GM19463 (cell line): Measurements from ENCODE around the gene SGK1.

Experiments used
- ATAC-seq: cut with Tn5 transposase; IDR thresholded peaks from one replicate; pipeline ENCODE4 v1.9.1; 2021; ENCODE audit warnings: mild to moderate bottlenecking, moderate library complexity; ENCODE audit not compliant: unreplicated experiment

The SGK1 gene

DNA sequence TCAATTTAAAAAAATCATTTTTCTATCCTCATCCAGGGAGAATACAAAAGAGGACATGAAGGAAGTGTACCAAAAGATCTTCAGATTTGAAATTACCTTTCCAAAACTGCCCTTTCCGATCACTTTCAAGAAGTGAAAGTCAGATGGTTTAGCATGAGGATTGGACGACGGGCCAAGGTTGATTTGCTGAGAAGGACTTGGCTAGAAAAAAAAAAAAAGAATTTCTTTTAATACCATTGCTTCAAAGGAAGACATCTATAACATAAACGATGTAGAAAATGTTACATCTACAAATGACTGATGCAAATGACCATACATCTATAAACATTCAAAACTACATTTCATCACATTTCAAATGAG lies 144.6 kb downstream of the SGK1 start:
- ATAC-seq: no peak

GRCh38 chr6:134172706-134173365 lies 145.1 kb downstream of the SGK1 start:
- ATAC-seq: no peak

- no peak for ATAC-seq
These were observed 145.7 kb downstream of the SGK1 start for GRCh38 chr6:134172020-134172705.

GRCh38 chr6:134171517-134171916 lies 146.4 kb downstream of the SGK1 start:
- ATAC-seq: no peak

- ATAC-seq: no peak
These were observed 147.1 kb downstream of the SGK1 start for GRCh38 chr6:134170844-134171243.

DNA sequence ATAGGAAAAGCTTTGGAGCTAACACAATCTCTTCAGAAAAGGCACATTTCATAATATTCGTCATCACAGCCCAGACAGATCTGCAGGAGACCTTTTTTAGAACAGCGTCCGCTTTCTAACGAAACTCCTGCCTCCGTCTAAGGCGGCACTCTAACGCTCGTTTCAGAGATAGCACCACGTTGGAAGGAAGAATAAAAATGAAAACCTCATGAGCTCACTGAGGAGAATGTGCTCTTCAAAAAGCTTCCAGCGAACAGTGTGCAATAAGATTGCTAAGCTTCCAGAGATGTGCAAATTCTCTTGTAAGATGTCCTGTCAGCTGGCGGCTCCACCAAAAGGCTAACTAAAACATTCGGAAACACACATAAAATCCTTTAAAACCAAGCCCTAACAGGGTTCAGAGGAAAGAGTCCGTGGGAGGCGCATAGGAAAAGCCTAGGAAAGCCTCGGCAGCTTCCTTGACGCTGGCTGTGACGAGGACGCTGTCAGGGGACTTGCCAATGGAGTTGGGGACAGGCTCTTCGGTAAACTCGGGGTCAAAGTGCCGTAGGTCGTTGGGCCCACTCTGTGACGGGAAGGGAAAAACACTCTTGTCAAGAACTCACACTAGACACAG lies 147.9 kb downstream of the SGK1 start:
- ATAC-seq: no peak

DNA sequence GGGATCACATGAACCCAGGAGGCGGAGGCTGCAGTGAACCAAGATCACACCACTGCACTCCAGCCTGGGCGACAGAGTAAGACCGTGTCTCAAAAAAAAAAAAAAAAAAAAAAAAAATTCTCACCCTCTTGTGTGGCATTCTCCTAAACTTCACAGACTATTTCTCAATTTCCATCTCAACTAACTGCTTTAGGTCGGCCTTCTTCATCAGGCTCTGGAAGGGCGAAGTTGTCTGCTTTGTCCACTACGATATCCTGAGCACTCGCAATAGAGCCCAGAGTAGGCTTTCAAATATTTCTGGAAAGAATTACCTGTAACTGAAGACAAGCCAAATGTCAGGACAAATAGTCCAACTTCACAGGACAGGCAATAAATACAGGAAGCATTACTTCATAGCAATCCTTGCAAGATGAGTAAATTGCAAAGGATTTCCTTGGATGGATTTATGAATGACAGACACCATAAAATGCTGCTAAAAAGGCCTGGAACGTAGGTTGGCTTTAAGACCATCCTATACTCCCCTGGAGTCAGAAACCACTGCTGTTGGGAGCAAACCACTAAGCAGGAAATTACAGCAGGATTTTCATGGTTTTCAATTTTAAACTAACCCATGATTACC lies 149.2 kb downstream of the SGK1 start:
- ATAC-seq: no peak

DNA sequence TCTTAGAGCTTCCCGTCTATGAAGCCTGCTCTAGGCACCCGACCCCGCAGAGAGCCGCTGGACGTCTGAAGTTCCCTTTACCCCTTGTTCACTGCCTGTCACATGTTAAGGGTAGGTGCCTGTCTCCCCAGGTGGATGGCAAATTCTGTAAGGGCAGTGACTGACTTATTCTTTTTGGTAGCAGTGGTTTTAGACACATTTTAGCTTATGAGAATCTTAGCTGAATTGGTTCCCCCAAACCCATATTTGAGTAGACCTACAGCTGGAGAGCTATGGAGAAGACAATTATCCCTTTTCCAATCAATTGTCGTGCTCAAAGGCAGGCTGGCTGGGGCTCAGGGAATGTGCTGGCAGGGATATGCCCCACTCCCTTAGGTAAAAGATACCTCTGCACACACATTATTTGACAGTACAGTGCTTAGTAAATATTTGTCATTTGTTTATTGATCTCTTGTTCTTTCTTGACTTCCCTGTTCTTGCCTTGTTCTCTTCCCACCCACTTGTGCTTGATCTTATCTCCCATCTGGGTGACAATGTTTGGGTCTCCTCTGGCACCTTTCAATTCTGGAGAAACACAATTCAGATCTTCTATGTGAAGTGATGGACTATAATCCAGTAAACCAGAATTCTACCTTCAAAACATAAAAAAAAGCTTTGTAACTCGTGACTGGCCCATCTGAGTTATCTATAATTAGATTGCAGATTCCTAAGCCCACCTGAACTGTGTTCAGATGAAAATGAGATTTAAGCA lies 151.2 kb downstream of the SGK1 start:
- ATAC-seq: no peak

DNA sequence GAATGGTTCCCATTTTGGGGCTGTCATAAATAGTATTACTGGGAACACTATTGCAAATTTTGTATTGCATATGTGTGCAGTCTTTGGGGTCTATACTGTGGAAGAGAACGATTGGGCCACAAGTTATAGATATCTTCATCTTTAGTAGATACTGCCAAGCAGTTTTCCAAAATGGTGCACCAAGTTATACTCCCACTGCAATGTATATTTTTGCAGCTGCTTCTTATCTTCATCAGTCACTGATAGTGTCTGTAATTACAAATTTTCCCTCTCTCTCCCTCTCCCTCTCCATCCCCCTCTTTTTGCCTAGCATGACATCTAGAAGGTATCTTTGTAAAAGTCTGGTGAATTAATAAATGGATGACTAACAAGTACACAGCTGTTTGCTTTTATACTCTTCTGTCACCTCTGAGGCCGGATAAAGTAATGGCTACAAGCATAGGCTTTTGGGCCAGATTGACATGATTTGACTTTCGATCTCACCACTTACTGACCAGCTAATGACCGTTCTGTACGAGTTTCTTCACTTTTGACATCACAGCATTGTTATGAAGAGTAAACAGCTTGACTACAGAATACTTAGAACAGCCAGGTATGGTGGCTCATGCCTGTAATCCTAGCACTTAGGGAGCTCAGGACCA lies 152.2 kb downstream of the SGK1 start:
- no peak for ATAC-seq

GRCh38 chr6:134164300-134164699 lies 153.6 kb downstream of the SGK1 start:
- no peak for ATAC-seq

DNA sequence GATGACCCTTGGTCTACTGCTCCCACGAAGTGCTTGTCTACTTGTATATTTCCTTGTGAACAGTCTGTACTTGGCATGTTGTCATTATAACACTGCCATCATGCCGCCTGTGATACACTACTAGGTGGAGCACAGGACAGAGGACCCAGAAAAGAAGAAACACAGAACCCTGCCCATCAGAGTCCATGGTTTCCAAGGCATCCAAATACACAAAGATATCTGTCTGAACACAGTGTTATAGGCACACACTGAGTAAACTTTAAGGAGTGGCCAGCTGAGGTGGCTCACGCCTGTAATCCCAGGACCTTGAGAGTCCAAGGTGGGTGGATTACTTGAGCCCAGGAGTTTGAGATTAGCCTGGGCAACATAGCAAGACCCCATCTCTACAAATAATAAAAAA lies 155.0 kb downstream of the SGK1 start:
- ATAC-seq: no peak

DNA sequence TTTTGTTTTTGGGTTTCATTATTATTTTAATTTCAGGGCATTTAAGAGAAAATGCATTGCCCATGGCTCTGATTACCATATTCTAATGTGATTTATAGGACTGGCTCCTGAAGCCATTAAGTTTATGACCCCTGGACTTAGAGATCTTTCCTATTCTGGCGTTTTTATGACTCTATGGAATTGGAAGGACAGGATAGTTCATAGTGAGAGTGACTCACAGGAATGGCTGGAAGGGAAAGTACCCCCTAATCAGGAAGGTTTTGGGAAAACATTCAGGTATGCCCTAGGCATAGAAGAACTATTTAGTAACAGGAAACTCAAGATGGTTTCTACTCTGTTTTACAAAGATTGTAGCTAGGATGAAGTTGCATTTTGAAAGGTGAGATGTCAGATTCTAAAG lies 156.9 kb downstream of the SGK1 start:
- ATAC-seq: no peak

- no peak for ATAC-seq
These were observed 165.0 kb downstream of the SGK1 start for GRCh38 chr6:134152767-134153485.

DNA sequence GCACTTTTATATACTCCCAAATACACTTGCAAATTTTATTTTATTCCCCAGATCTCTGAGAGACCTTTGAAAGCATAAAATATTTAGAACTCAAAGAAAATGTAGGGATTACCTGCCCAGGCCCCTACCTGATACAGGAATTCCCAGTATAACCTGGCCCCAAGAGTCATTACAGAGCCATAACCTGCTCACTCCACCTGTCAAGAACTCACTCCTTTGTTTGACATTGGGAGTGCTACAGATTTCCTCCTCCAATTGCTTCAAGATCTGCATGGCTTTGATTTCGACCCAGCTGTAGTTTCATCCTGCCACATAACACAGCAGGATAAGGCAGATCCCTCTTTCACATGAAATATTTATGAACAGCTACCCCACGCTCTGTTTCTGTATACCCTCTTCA lies 169.3 kb downstream of the SGK1 start:
- ATAC-seq: no peak

DNA sequence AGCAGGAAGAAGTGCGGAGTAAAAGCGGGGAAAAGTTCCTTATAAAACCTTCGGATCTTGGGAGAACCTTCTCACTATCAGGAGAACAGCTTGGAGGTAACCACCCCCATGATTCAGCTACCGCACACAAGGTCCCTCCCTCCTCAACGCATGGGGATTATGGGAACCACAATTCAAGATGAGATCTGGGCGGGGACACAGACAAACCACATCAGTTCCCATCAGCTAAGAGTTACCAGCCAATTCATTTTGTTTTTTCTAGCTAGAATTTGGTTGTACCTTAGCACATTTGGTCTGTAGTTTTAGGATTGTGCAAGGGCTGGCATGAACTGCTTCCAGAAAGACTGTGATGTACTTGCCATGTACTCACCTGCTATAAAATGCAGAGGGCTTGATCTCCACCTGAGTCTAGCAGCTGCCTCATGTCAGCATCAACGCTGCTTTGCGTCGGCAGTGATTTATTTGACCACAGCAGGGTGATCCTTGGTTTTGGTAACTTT lies 170.8 kb downstream of the SGK1 start:
- ATAC-seq: no peak

DNA sequence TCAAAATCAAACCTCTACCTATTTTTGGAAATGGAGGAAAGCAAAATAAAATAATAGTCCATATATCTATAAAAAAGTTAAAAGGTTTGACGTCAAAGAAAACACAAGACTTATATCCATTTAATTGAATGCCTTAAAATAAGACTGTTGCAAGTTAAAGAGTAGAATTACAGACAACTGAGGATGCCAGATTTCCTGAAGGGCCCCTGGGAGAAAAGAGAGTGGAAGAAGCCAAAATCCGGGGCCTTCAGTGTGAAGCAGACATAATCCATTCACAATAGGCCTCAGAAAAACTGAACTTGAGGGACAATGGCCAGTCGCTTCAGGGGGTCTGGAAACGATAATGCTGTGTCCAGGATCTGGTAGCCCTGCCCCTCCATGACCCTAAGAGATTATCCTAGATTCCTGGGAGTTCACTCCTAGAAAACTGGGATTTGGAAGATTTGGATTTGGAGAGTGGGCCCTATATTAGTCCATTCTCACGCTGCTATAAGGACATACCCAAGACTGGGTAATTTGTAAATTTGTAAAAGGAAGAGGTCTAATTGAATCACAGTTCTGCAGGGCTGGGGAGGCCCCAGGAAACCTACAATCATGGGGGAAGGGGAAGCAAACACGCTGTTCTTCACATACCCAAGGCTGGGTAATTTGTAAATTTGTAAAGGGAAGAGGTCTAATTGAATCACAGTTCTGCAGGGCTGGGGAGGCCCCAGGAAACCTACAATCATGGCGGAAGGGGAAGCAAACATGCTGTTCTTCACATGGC lies 171.5 kb downstream of the SGK1 start:
- no peak for ATAC-seq

DNA sequence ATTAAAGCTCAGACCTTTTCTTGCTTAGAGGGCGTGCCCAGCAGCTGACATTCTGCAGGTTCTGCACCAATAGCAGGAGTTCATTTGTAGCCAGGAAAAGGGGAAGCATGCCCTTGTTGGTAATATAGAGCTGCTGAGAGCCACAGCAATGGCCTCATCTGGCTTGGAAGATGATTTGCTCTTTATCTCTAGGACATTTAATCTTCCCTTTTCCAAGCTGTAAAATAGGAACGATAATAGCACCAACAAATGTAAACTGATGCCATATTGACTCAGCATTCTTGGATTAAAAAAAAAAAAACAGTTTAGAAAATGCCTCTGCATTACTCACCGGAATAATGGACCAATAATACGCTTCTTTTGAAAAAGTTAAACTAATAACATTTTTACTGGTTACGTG lies 172.1 kb downstream of the SGK1 start:
- ATAC-seq: no peak

DNA sequence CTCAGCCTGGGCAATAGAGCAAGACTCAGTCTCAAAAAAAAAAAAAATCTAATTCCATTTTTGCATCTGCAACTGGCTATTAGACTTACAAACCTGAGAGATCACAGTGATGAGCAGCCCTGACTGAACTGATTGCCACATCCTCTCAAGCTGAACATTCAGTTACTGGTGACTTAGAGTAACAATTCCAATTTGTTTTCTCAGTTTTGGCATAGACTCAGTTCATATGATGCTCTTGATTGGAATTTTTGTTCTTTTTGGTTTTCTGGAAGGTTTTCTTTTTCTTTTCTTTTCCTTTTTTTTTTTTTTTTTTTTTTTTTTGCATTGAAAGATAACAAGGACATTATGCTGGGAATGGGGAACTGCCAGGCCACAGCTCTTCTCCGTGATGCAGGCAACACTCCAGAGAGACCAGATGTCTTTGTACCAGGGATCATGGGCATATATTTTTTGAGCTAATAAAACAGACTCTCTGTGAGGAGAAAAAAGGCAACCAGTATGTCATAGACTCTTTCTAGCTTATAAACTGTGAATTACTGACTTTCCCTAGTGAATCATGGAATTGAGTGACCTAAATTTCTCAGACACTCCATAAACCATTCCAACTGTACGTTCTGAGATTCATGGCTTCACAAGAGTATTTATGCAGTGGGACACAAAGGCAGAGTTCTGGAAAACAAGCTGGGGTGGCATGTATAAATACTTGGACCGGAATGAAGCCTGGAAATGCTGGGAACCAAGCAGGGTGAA lies 179.5 kb downstream of the SGK1 start:
- ATAC-seq: no peak

DNA sequence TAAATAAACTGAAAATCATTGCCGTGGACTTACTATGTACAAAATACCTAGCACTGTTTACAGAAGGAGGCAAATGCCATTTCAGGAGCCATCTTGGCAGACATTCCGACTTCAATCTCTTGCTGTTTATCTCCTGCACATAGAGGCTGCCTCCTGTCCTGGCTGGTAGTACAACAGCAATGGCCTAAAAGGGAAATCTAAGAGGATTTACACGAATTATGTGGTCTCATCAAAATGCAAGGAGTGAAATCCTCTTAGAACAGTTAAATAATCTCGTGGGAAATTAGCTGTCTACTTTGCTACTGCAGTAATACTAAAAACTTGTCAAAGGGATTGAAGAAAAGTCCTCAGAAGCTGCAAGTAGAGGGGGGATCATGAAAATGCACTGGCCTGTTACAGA lies 183.3 kb downstream of the SGK1 start:
- no peak for ATAC-seq
